ENCODE results near the gene ANKEF1.

ANKEF1 gene

DNA sequence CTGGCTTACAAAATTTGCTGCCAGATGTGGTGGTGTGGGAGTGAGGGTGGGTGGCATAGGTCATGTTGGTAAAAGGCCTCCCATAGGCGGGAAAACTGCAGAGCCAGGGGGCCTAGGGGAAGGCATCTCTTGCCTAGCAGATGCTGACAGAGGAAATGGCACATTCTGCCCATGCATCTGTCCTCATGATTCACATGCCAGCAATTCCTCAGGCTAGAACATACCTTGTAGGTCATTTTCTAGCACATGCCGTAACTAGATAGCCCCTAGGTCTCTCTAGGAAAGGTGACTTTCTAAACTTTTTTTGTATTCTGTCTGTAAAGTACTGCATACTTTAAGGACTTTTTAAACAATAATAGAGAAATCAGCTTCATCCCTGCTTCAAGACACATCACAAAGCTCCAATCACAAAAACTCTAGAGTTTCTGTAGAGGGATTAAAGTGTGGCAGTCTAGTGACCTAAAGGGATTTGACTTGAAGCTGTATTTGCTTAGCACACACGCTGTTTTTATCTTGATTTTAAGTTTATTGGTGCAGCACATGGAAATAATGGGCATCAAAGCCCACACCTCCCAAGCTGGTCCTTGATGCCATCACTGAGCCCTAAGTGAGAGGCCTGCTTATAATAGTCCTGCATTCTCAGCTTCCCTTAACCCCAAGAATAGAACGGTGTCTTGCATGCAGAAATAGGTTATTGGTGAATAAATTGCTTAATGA is 55.2 kb downstream of the ANKEF1 start:
- DNase-seq (ENCODE audit: low read depth), result no peak

DNA sequence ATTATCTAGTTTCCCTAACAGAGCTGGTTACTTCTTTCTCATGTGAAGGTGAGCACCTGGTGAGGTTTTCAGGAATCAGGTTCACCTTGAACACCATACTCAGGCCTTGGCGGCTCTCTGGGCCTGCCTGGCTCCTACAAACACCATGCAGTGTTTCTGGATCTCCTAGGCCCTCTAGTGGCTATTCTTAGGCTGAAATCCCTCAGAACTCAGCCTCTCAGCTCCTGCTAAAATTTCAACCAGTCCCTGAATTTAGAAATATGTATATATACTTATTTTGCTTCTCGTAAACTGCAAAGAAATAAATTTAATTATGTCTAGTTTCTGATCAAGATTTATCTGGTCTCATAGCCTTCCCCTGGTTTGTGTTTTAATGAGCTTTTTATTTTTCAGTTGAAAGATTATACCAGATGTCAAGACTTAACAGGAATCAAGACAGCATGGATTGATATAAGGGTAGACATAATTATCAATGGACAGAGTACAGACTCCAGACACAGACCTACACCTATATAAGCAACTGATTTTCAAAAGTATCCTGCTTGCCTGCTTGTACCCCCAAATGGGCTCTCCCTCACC is 55.9 kb downstream of the ANKEF1 start:
- DNase-seq (ENCODE audit: low read depth), result no peak

DNA sequence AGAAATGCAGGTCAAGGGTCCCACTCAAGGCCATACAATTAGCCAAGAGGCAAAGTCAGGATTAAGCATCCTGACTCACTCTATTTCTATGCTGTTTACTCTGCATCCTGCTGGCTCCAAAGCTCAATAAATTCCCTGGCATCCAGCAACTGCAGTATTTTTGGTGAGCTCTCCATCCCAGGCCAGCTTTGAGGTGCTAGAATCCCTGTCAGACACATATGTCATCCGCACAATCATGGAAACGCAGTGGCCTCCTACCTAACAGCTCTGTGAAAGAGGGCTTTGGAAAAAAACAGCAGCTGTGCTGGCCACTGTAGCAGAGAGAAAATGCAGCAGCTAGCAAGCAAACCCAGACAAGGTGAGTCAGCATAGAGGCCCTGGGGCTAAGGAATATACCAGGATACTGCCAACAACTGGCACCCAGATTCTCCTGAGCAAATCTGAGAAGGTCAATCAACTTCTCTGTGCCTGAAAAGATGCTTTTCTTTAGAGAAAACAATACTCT is 58.4 kb downstream of the ANKEF1 start:
- no peak for DNase-seq (ENCODE audit: low read depth)

DNA sequence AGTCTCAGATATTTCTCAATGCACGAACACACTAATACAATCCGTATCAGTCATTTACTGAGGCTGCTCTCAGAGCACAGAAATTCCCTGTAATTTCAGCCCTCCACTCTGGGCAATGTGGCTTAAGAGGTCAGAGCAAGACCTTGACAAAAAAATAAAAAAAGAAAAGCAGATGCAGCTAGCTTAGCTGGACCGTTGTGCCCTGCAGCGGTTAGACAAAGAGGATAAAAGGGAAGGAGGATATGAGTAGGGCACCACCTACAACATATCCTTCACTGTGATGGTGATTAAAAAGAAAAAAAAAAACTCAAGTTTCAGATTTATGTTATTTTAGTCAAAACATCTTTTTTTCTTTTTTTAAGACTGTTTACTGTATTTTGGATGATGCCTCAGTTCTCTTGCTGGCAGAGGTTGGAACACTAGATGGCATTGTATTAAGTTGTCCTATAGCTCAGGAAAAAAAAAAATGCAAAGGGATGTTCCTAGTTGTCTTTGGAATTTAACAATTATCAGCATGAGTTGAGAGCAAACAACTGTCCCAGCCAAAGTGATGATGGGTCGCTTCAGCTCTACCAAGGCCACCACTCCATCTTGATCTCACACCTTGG is 59.9 kb downstream of the ANKEF1 start:
- DNase-seq (ENCODE audit: low read depth), result no peak

DNA sequence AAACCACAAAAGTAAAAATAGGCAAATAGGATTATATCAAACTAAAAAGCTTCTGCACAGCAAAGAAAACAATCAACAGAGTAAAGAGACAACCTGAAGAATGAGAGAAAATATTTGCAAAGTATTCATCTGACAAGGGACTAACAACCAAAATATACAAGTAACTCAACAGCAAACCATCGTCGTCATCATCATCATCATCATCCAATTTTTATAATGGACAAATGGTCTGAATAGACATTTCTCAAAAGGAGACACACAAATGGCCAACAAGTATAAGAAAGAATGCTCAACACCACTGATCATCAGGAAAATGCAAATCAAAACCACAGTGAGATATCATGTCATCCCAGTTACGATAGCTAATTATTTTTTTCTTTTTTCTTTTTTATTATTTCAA is 62.0 kb downstream of the ANKEF1 start:
- DNase-seq (ENCODE audit: low read depth), result no peak

DNA sequence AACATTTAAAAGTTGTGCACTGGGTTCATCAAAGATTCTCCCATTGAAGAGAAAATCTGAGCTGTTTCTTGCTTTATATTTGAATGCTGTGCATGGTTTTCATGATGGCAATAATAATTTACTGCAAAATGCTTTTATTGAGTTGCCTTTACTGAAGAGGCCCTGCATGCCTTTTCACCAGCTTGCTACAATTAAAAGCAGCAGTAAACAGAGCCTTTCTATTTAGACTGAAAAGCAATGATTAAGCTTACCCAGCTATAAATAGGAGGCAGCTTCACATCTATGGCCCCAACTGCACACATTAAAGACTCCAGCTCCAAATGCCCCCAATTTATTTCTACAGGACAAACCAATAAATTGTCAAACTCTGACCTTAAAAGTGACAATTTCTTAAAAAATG is 70.3 kb downstream of the ANKEF1 start:
- DNase-seq (ENCODE audit: low read depth), result no peak
